H1 (cell line): ENCODE data around the gene PPOX. TPM values are rescaled to one million over a fixed set of nuclear protein-coding genes. Genes with fewer than 3 reads are reported as not detected.

Source experiments
- CHD7 ChIP-seq: fragments of 300-600 bp; sonication (generic); IDR thresholded peaks from 2 replicates; pipeline ENCODE4 v1.7.1; 2012; ENCODE audit warnings: low read length, moderate library complexity, mild to moderate bottlenecking, inconsistent platforms; ENCODE audit not compliant: insufficient replicate concordance
- CTCF ChIP-seq, 3 experiments: IDR thresholded peaks; 1 replicate in 2 of 3; 2 replicates in 1 of 3; pipeline versions ENCODE4 v1.5.1 to v1.6.1; 2011; ENCODE audit warnings: low read length in 3 of 3, mild to moderate bottlenecking in 3 of 3, inconsistent platforms in 2 of 3, low read depth in 1 of 3, moderate library complexity in 1 of 3; ENCODE audit not compliant: insufficient read depth in 1 of 3; ENCODE audit errors: control extremely low read depth in 1 of 3
- GTF2F1 ChIP-seq: IDR thresholded peaks from 2 replicates; pipeline ENCODE4 v1.6.1; 2012; ENCODE audit warnings: low read depth, low read length, improper control_type of control experiment, borderline replicate concordance
- JUN ChIP-seq: IDR thresholded peaks from 2 replicates; pipeline ENCODE4 v1.6.1; 2011; ENCODE audit warnings: low read depth, mild to moderate bottlenecking, improper control_type of control experiment, low read length
- RAD21 ChIP-seq, 2 experiments: IDR thresholded peaks in 1 of 2; conservative IDR thresholded peaks in 1 of 2; 2 replicates each; pipeline ENCODE4 v1.6.1; 2011; ENCODE audit warnings: low read depth in 2 of 2, low read length in 2 of 2, improper control_type of control experiment in 1 of 2, inconsistent platforms in 1 of 2, mild to moderate bottlenecking in 1 of 2, moderate library complexity in 1 of 2
- SIN3A ChIP-seq, 2 experiments: IDR thresholded peaks in 1 of 2; conservative IDR thresholded peaks in 1 of 2; 2 replicates each; pipeline ENCODE4 v1.6.1; 2011 to 2012; ENCODE audit warnings: low read length in 2 of 2, improper control_type of control experiment in 1 of 2, low read depth in 1 of 2, mild to moderate bottlenecking in 1 of 2
- polyA plus RNA-seq, 7 experiments: library from polyadenylated mRNA; depleted of rRNA in 3 of 7; stranded (reverse) in 5 of 7; unstranded in 2 of 7; fragments of >200 nt in 5 of 7; fragments of 200-250 nt in 2 of 7; gene quantifications; 1 replicate in 5 of 7; 2 replicates in 1 of 7; 4 replicates in 1 of 7; pipeline versions ENCODE4 v1.2.1 to v1.2.3, GENCODE V29; 2011 to 2013; ENCODE audit warnings: missing spikeins in 2 of 7, mixed read lengths in 2 of 7
- total RNA-seq: library from RNA; stranded (reverse); fragmentation: NEBNext Ultra II Directional; extraction: Animal tissue kit (Norgen Biotek cat#: 25700); gene quantifications from 2 replicates; pipeline ENCODE4 v1.2.1, GENCODE V29; 2021

The PPOX gene
- total and polyA plus RNA-seq, 2 of the 8 experiments (the other 6 are each of a cell fraction or from before 2014, with no cell fraction given): 39.4 to 40.4 TPM

GRCh38 chr1:161171191-161171590, 5.0 kb downstream of the PPOX start (continued):
- peak; percentile 18 to 28 (median 27); a peak in 3 of 4 replicates for TF ChIP-seq CTCF (IDR thresholded peaks at IDR 0.05; ENCODE audit: control extremely low read depth in 1 of 3, insufficient read depth in 1 of 3, low read depth in 1 of 3, low read length in 3 of 3)
- TF ChIP-seq RAD21 (IDR thresholded peaks at IDR 0.05 in 1 of 2, conservative IDR thresholded peaks at IDR 0.05 in 1 of 2; ENCODE audit: low read depth in 2 of 2, low read length in 2 of 2): peak in 1 of 2 experiments; percentile 14; a peak in 1 of 4 replicates
- no peak for TF ChIP-seq CHD7
- no peak for TF ChIP-seq GTF2F1
- no peak for TF ChIP-seq SIN3A (conservative IDR thresholded peaks at IDR 0.05 in 1 of 2, IDR thresholded peaks at IDR 0.05 in 1 of 2; ENCODE audit: low read depth in 1 of 2, low read length in 2 of 2)
- no peak for TF ChIP-seq JUN
